NCI-H748 (cell line): Measurements from ENCODE around the gene C20orf144.

Source experiments
- DNase-seq: peaks from one replicate; lab custom pipeline; 2025; ENCODE audit not compliant: unreplicated experiment; lab: John Stamatoyannopoulos, UW

The C20orf144 gene

GRCh38 chr20:33664085-33664761, 2.1 kb downstream of the C20orf144 start:
- DNase-seq, result peak; percentile 52

- DNase-seq, result no peak
Measured at GRCh38 chr20:33664762-33665144, 2.6 kb downstream of the C20orf144 start.

GRCh38 chr20:33666293-33667244, 4.4 kb downstream of the C20orf144 start, which contains the start of gene ACTL10:
Gene ACTL10 (plus strand): TSS chr20:33666943. CDS start chr20:33667498, 555 bp downstream.
- DNase-seq, result peak; percentile 98

- DNase-seq, result peak; percentile 76
Measured at GRCh38 chr20:33667245-33667675, 5.1 kb downstream of the C20orf144 start.

- peak; percentile 90 for DNase-seq
Measured at GRCh38 chr20:33667676-33668465, 5.7 kb downstream of the C20orf144 start.

- DNase-seq, result no peak
Measured at GRCh38 chr20:33668466-33669155, 6.5 kb downstream of the C20orf144 start.

GRCh38 chr20:33669224-33669623, 7.1 kb downstream of the C20orf144 start:
- no peak for DNase-seq

GRCh38 chr20:33669873-33670640, 7.9 kb downstream of the C20orf144 start:
- DNase-seq, result no peak

GRCh38 chr20:33670715-33671499, 8.8 kb downstream of the C20orf144 start:
- no peak for DNase-seq

GRCh38 chr20:33671573-33672288, 9.6 kb downstream of the C20orf144 start:
- no peak for DNase-seq

- no peak for DNase-seq
Measured at GRCh38 chr20:33672426-33673113, 10.4 kb downstream of the C20orf144 start.

GRCh38 chr20:33673114-33673409, 10.9 kb downstream of the C20orf144 start:
- DNase-seq, result no peak

- DNase-seq, result no peak
Measured at GRCh38 chr20:33673410-33674293, 11.5 kb downstream of the C20orf144 start.

GRCh38 chr20:33674294-33675135, 12.4 kb downstream of the C20orf144 start, which contains the start of gene NECAB3:
Gene NECAB3 (minus strand): TSS chr20:33674428. CDS start chr20:33674352, 76 bp downstream.
- DNase-seq, result peak; percentile 82

- peak; percentile 48 for DNase-seq
Measured at GRCh38 chr20:33675136-33675959, 13.2 kb downstream of the C20orf144 start.
